ENCODE results near the gene HFE. TPM values are rescaled to one million over a fixed set of nuclear protein-coding genes. Genes with fewer than 3 reads are reported as not detected.
"Not testable (repeated sequence)": the region's sequence is repeated elsewhere in the genome, so short reads cannot be mapped to it uniquely, and the experiment has no call there.

The HFE gene
- polyA plus RNA-seq, 3 donors = 2.6 to 6.1 (median 3.3) TPM

DNA sequence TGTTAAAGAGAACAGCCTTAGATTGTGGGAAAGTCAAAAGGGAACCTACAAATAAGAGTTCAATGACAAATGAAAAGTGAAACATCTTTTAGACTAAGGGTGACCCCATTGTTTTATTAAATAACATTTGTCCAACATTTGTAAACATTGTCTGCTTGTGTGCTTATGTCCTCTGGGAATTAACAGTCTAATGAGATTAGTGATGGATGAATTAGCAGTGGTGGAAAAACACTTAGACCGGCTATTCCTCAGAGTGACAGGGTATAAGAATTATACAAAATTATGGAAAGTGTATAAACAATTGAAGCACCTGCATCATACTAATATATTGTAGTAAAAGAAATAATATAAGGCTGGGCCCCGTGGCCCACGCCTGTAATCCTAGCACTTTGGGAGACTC lies 29.3 kb upstream of the HFE start:
- H3K27ac ChIP-seq (ENCODE audit: low read depth, low read length) = no peak overlapping the region
- 93 to 97% (median 97%) methylated on average over 3 of the region's 3 CpGs for WGBS, 3 donors

DNA sequence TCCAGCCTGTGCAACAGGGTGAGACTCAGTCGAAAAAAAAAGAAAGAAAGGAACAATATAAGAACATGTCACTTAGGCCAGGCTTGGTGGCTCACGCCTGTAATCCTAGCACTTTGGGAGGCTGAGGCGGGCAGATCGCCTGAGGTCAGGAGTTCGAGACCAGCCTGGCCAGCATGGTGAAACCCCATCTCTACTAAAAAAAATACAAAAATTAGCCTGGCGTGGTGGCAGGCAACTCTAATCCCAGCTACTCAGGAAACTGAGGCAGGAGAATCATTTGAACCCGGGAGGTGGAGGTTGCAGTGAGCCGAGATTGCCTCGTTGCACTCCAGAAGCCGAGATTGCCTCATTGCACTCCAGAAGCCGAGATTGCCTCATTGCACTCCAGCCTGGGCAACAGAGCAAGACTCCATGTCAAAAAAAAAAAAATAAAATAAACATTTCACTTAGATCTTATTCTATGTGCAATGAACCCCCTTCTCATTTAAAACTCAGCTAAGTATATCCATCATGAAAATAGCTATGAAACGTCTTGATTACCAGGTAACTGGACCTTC lies 28.7 kb upstream of the HFE start:
- H3K27ac ChIP-seq (ENCODE audit: low read depth, low read length) = not testable (repeated sequence)
- WGBS, 3 donors = 93 to 96% (median 95%) methylated on average over 12 of the region's 12 CpGs

GRCh38 chr6:26059941-26060340 lies 27.3 kb upstream of the HFE start:
- WGBS, 3 donors = 88 to 91% (median 88%) methylated on average over 4 of the region's 4 CpGs
- H3K27ac ChIP-seq (ENCODE audit: low read depth, low read length) = no peak overlapping the region

DNA sequence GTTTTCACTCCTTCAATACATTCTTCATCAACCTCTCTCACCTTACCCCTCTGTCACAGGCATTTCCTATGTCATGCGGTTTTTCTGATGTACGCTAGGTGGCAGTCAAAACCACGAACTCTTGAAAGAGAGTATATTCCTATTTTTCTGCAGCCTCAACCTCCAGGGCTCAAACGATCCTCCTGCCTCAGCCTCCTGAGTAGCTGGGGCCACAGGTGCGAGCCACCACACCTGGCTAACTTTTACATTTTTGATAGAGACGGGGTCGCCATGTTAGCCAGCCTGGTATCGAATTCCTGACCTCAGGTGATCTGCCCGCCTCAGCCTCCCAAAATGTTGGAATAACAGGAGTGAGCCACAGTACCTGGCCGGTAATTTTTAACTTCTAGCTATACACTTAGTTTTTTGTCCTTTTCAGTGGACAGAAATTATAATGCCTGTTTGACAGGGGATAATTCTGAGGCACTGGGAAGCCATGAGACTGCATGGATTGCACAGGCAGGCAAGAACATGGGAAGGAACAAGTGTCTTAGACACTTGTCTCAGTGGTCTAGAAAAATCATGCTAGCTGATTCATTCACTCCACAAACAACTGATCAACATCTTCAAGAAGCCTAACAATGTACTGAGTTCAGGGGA lies 22.5 kb upstream of the HFE start:
- WGBS, 3 donors = 31 to 32% (median 32%) methylated on average over 10 of the region's 10 CpGs
- H3K27ac ChIP-seq (ENCODE audit: low read depth, low read length) = no peak overlapping the region

- WGBS, 3 donors = 0 to 1% (median 0%) methylated on average over 4 of the region's 4 CpGs
- H3K27ac ChIP-seq (ENCODE audit: low read depth, low read length) = no peak overlapping the region
These were observed 21.3 kb upstream of the HFE start for GRCh38 chr6:26065952-26066380.

DNA sequence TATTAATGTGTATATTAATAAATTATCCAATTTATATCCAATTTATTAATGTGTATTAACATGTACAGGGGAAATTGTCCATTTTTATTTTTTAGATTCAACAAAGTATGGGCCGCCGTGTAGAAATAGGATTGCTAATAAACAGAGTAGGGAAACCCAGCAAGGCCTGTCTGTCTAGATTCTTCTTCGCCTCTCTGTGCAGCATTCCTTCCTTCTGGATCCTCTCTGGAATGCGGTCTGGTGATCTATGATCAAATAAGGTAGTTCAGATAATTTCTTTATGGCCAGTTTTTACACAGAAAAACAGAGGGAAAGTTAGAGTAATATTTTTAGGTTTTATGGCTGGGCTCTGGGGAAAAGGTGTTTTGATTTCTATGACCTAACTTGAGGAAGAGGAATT lies 19.9 kb upstream of the HFE start:
- WGBS, 3 donors = 39 to 82% (median 78%) methylated on average over 4 of the region's 4 CpGs

GRCh38 chr6:26068036-26068435 lies 19.2 kb upstream of the HFE start:
- no peak overlapping the region for H3K27ac ChIP-seq (ENCODE audit: low read depth, low read length)
- WGBS, 3 donors = 69 to 81% (median 73%) methylated on average over 2 of the region's 2 CpGs

More for the DNA sequence above, 19.9 kb upstream of the HFE start:
- no peak overlapping the region for H3K27ac ChIP-seq (ENCODE audit: low read depth, low read length)

DNA sequence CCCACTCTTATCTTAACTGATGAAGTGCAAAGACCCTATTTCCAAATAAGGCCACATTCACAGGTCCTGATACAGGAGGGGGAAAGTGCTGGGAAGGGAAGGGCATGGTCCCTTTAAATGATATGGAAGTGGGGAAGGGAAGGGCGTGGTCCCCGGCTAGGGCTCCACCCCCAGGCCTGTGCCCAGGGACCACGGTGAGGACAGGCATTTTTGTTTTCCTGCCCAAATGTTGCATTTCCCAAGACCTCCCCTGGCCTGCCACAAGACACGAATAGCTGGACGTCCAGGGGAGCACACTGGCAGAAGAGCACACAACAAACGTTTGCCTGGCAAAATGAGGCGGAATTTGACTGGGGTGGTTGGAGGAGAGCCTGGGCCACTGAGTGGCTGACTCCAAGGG lies 16.1 kb upstream of the HFE start:
- WGBS, 3 donors = 12 to 37% (median 35%) methylated on average over 7 of the region's 7 CpGs
- no peak overlapping the region for H3K27ac ChIP-seq (ENCODE audit: low read depth, low read length)

GRCh38 chr6:26075063-26075717 lies 12.0 kb upstream of the HFE start:
- 70 to 85% (median 79%) methylated on average over 20 of the region's 20 CpGs for whole genome bisulfite sequencing, 3 donors
- no peak overlapping the region for H3K27ac ChIP-seq (ENCODE audit: low read depth, low read length)

GRCh38 chr6:26078066-26078465 lies 9.2 kb upstream of the HFE start:
- 57 to 86% (median 59%) methylated on average over 3 of the region's 3 CpGs for WGBS, 3 donors
- not testable (repeated sequence) for H3K27ac ChIP-seq (ENCODE audit: low read depth, low read length)

- not testable (repeated sequence) for H3K27ac ChIP-seq (ENCODE audit: low read depth, low read length)
- 83 to 95% (median 94%) methylated on average over 3 of the region's 3 CpGs for WGBS, 3 donors
These were observed 6.1 kb upstream of the HFE start for GRCh38 chr6:26081096-26081495.

DNA sequence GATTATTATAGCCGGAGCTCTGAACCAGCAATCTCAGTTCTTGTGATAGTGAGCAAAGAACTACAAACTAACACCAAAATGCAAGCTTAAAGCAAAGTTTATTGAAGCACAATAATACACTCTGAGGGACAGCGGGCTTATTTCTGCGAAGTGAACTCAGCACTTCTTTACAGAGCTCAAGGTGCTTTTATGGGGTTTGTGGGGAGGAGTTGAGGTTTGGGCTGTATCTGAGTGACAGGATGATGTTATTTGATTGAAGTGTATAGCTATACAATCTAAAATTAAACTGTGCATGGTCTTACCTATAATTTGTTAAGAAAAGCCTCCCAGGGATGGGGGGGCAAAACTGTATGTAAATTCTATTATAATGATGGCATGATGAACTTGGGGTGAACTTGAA lies 1.0 kb upstream of the HFE start:
- H3K27ac ChIP-seq (ENCODE audit: low read depth, low read length) = no peak overlapping the region
- 90 to 95% (median 95%) methylated on average over 3 of the region's 3 CpGs for WGBS, 3 donors

GRCh38 chr6:26088344-26088743 lies 1.1 kb downstream of the HFE start:
- H3K27ac ChIP-seq (ENCODE audit: low read depth, low read length) = no peak overlapping the region
- 43 to 66% (median 54%) methylated on average over 5 of the region's 5 CpGs for WGBS, 3 donors

GRCh38 chr6:26089272-26089671 lies 2.0 kb downstream of the HFE start:
- 74 to 83% (median 79%) methylated on average over 2 of the region's 2 CpGs for WGBS, 3 donors
- H3K27ac ChIP-seq (ENCODE audit: low read depth, low read length) = no peak overlapping the region

GRCh38 chr6:26092443-26092842 lies 5.2 kb downstream of the HFE start:
- no peak overlapping the region for H3K27ac ChIP-seq (ENCODE audit: low read depth, low read length)
- WGBS, 3 donors = 80 to 87% (median 82%) methylated on average over 4 of the region's 4 CpGs

DNA sequence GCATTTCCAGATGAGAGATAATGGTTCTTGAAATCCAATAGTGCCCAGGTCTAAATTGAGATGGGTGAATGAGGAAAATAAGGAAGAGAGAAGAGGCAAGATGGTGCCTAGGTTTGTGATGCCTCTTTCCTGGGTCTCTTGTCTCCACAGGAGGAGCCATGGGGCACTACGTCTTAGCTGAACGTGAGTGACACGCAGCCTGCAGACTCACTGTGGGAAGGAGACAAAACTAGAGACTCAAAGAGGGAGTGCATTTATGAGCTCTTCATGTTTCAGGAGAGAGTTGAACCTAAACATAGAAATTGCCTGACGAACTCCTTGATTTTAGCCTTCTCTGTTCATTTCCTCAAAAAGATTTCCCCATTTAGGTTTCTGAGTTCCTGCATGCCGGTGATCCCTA lies 6.8 kb downstream of the HFE start:
- WGBS, 3 donors = 73 to 86% (median 80%) methylated on average over 5 of the region's 5 CpGs
- H3K27ac ChIP-seq (ENCODE audit: low read depth, low read length) = no peak overlapping the region

GRCh38 chr6:26097268-26097875 lies 10.1 kb downstream of the HFE start:
- 3 to 5% (median 3%) methylated on average over 5 of the region's 5 CpGs for WGBS, 3 donors
- H3K27ac ChIP-seq (ENCODE audit: low read depth, low read length) = no peak overlapping the region

GRCh38 chr6:26103141-26103769 lies 16.0 kb downstream of the HFE start:
- WGBS, 3 donors = 9 to 31% (median 29%) methylated on average over 9 of the region's 9 CpGs
- H3K27ac ChIP-seq (ENCODE audit: low read depth, low read length) = peak overlapping the region; percentile 32

Data from adipose tissue (tissue), 3 donors.